GM12874 (cell line): Measurements from ENCODE around the gene FCSK.

Experiments used
- CTCF ChIP-seq: IDR thresholded peaks from 2 replicates; pipeline ENCODE4 v1.5.1; 2011; ENCODE audit warnings: low read depth, mild to moderate bottlenecking, control low read depth, low read length, moderate library complexity; ENCODE audit not compliant: insufficient read depth

The FCSK gene

GRCh38 chr16:70482624-70483023 lies 28.2 kb downstream of the FCSK start:
- TF ChIP-seq CTCF, result no peak

GRCh38 chr16:70483426-70483825 lies 29.0 kb downstream of the FCSK start:
- TF ChIP-seq CTCF, result no peak

- TF ChIP-seq CTCF, result no peak
Observed at GRCh38 chr16:70484867-70485266, 30.5 kb downstream of the FCSK start.

- TF ChIP-seq CTCF, result no peak
Observed at GRCh38 chr16:70490261-70490660, 35.9 kb downstream of the FCSK start.

GRCh38 chr16:70493802-70494201 lies 39.4 kb downstream of the FCSK start:
- TF ChIP-seq CTCF, result no peak

GRCh38 chr16:70494202-70494770 lies 39.9 kb downstream of the FCSK start:
- no peak for TF ChIP-seq CTCF

- no peak for TF ChIP-seq CTCF
Observed at GRCh38 chr16:70494777-70495176, 40.4 kb downstream of the FCSK start.
